Psoas muscle (tissue), 8 donors: ENCODE results near the gene UGT1A4. TPM values are rescaled to one million over a fixed set of nuclear protein-coding genes. Genes with fewer than 3 reads are reported as not detected.

Source experiments
- ATAC-seq, 4 donors: fragments of 200-7000 bp; cut with Tn5 transposase; one replicate each; pipeline ENCODE4 v1.9.1; 2020; ENCODE audit warnings: moderate library complexity in 3 of 4, mild to moderate bottlenecking in 2 of 4
- DNase-seq, 2 donors: peaks; one replicate each; pipeline ENCODE4 v3.0.0-alpha.2; 2020
- H3K27ac ChIP-seq: fragments of 200-600 bp; one replicate; pipeline ENCODE4 v1.8.0; 2022
- H3K27me3 ChIP-seq, 3 donors: fragments of 200-600 bp in 1 of 3; one replicate each; pipeline versions ENCODE4 v1.6.1 to v1.8.0; 2013 to 2022; ENCODE audit warnings: low read length in 2 of 3, mild to moderate bottlenecking in 2 of 3, moderate library complexity in 1 of 3; ENCODE audit not compliant: insufficient read depth in 3 of 3
- H3K36me3 ChIP-seq, 2 donors: fragments of 200-600 bp in 1 of 2; one replicate each; pipeline versions ENCODE4 v1.6.1 to v1.8.0; 2013 to 2022; ENCODE audit warnings: low read depth in 1 of 2, mild to moderate bottlenecking in 1 of 2, moderate library complexity in 1 of 2; ENCODE audit not compliant: insufficient read depth in 1 of 2
- H3K4me1 ChIP-seq: fragments of 200-600 bp; one replicate; pipeline ENCODE4 v1.8.0; 2022
- H3K4me3 ChIP-seq: fragments of 200-600 bp; one replicate; pipeline ENCODE4 v1.8.0; 2022; ENCODE audit warnings: mild to moderate bottlenecking
- H3K9me3 ChIP-seq: fragments of 200-600 bp; one replicate; pipeline ENCODE4 v1.8.0; 2022
- CTCF ChIP-seq: fragments of 200-600 bp; IDR thresholded peaks from one replicate; pipeline ENCODE4 v1.8.0; 2022; ENCODE audit warnings: antibody characterized with exemption
- WGBS, 3 donors: extraction: QIAGEN DNeasy Blood & Tissue Kit; methylation state at CpG; one replicate each; pipeline versions ENCODE4 v1.1.6 to v1.1.7; 2013; 5-methylcytosine and 5-hydroxymethylcytosine counted together
- intact Hi-C, 2 donors: fragments of 100-400 bp; cut with DNase I; formaldehyde crosslinking; loops; one replicate each; pipeline versions ENCODE4 v1.11.0 to v1.14.2; 2022
- polyA plus RNA-seq, 3 donors: library from polyadenylated mRNA; stranded (reverse); fragments of 200-250 nt; gene quantifications; one replicate each; pipeline ENCODE4 v1.2.3, GENCODE V29; 2013
- total RNA-seq, 4 donors: library from RNA; stranded (reverse); fragmentation: NEBNext Ultra II Directional in 2 of 4; extraction: Animal tissue kit (Norgen Biotek cat#: 25700) in 2 of 4; gene quantifications; one replicate each; pipeline versions ENCODE4 v1.2.1 to v1.2.4, GENCODE V29; 2021 to 2023
- donor health status: healthy with polysubstance abuse.
- donor health status: DM: no; HTN: no; CAD: no; lungs with moderate emphysema.
- donor health status: Bipolar disorder and iron deficiency.
- donor health status: healthy.
- donor health status: DM: yes; HTN: yes; CAD: no.
- donor health status: DM: no; HTN: no; CAD: no.
- donor health status: DM: no; HTN: no; CAD: no.
- donor health status: DM: yes; HTN: yes; CAD: no.

Gene UGT1A4
- total and polyA plus RNA-seq, 7 donors = not detected

- WGBS, 3 donors = 87 to 91% (median 90%) methylated on average over 8 of the region's 8 CpGs
- DNase-seq = no peak
- intact Hi-C loops = no loop called here
- Histone ChIP-seq H3K27ac (no peak overlapping the region), H3K27me3 (peaks cover 0 to 4% (median 0%) of the 10 kb centered on the region in 3 donors), H3K4me1 (no peaks in the 10 kb centered on the region), H3K4me3 (no peak overlapping the region), H3K9me3 (no peaks in the 10 kb centered on the region), H3K36me3 (no peaks in the 10 kb centered on the region)
- no peak for TF ChIP-seq CTCF
- no peak for ATAC-seq
Observed at GRCh38 chr2:233821709-233822100, 103.2 kb downstream of the UGT1A4 start.

GRCh38 chr2:233822101-233822771, 103.7 kb downstream of the UGT1A4 start:
- Histone ChIP-seq H3K9me3 (no peaks in the 10 kb centered on the region), H3K27me3 (peaks cover 0 to 3% (median 0%) of the 10 kb centered on the region in 3 donors), H3K36me3 (no peaks in the 10 kb centered on the region), H3K27ac (no peak overlapping the region), H3K4me3 (no peak overlapping the region), H3K4me1 (no peaks in the 10 kb centered on the region)
- ATAC-seq (no peak), DNase-seq (no peak)
- TF ChIP-seq CTCF = no peak
- intact Hi-C loops = no loop called here
- 81 to 85% (median 84%) methylated on average over 19 to 21 of the region's 21 CpGs for WGBS, 3 donors

Other genes starting within 250 kb of the UGT1A4 start
- 10 to 100 TPM; 13.3 to 23.3 (median 21.9) TPM for gene USP40, start 152.0 kb upstream of the UGT1A4 start, total RNA-seq
- gene USP40, start 152.0 kb upstream of the UGT1A4 start, polyA plus RNA-seq = 10 to 100 TPM in 1 of 3 donors, 1 to 10 TPM in 2; 9.1 to 19.4 (median 9.3) TPM
- not detected for gene UGT1A8, start 101.1 kb upstream of the UGT1A4 start, total RNA-seq
- gene UGT1A8, start 101.1 kb upstream of the UGT1A4 start, polyA plus RNA-seq = not detected
- not detected for gene UGT1A10, start 82.3 kb upstream of the UGT1A4 start, total RNA-seq
- gene UGT1A10, start 82.3 kb upstream of the UGT1A4 start, polyA plus RNA-seq = under 1 TPM in 1 of 3 donors, not detected in 2; 0.03 TPM
- gene UGT1A9, start 46.8 kb upstream of the UGT1A4 start, total RNA-seq = not detected
- gene UGT1A9, start 46.8 kb upstream of the UGT1A4 start, polyA plus RNA-seq = not detected
- not detected for gene UGT1A7, start 36.8 kb upstream of the UGT1A4 start, total RNA-seq
- gene UGT1A7, start 36.8 kb upstream of the UGT1A4 start, polyA plus RNA-seq = not detected
- not detected for gene UGT1A6, start 25.8 kb upstream of the UGT1A4 start, total RNA-seq
- gene UGT1A6, start 25.8 kb upstream of the UGT1A4 start, polyA plus RNA-seq = not detected
- gene UGT1A5, start 5.8 kb upstream of the UGT1A4 start, total RNA-seq = not detected
- gene UGT1A5, start 5.8 kb upstream of the UGT1A4 start, polyA plus RNA-seq = not detected
- gene UGT1A3, start 10.3 kb downstream of the UGT1A4 start, total RNA-seq = not detected
- not detected for gene UGT1A3, start 10.3 kb downstream of the UGT1A4 start, polyA plus RNA-seq
- gene UGT1A1, start 41.5 kb downstream of the UGT1A4 start, total RNA-seq = not detected
- under 1 TPM in 1 of 3 donors, not detected in 2; 0.06 TPM for gene UGT1A1, start 41.5 kb downstream of the UGT1A4 start, polyA plus RNA-seq
- gene MROH2A, start 59.6 kb downstream of the UGT1A4 start, total RNA-seq = not detected
- gene MROH2A, start 59.6 kb downstream of the UGT1A4 start, polyA plus RNA-seq = not detected
- gene HJURP, start 135.8 kb downstream of the UGT1A4 start, total RNA-seq = not detected
- gene HJURP, start 135.8 kb downstream of the UGT1A4 start, polyA plus RNA-seq = under 1 TPM; 0.08 to 0.25 (median 0.10) TPM
- gene TRPM8, start 198.6 kb downstream of the UGT1A4 start, total RNA-seq = not detected
- not detected for gene TRPM8, start 198.6 kb downstream of the UGT1A4 start, polyA plus RNA-seq